ENCODE results near the gene NOSTRIN.
"Not testable (repeated sequence)": the region's sequence is repeated elsewhere in the genome, so short reads cannot be mapped to it uniquely, and the experiment has no call there.

Gene NOSTRIN

GRCh38 chr2:168790226-168790902 is 12.1 kb upstream of the NOSTRIN start:
- no peak for DNase-seq

- DNase-seq = not testable (repeated sequence)
Measured at GRCh38 chr2:168791140-168791539, 11.3 kb upstream of the NOSTRIN start.

- no peak for DNase-seq
Measured at GRCh38 chr2:168793596-168793995, 8.8 kb upstream of the NOSTRIN start.

- DNase-seq = no peak
Measured at GRCh38 chr2:168794968-168795367, 7.5 kb upstream of the NOSTRIN start.

GRCh38 chr2:168796090-168796577 is 6.3 kb upstream of the NOSTRIN start:
- DNase-seq = no peak

GRCh38 chr2:168796583-168797285 is 5.7 kb upstream of the NOSTRIN start:
- no peak for DNase-seq

GRCh38 chr2:168797286-168797655 is 5.2 kb upstream of the NOSTRIN start:
- no peak for DNase-seq

GRCh38 chr2:168798076-168798887 is 4.2 kb upstream of the NOSTRIN start:
- no peak for DNase-seq

- DNase-seq = no peak
Measured at GRCh38 chr2:168798888-168799410, 3.5 kb upstream of the NOSTRIN start.

- DNase-seq = no peak
Measured at GRCh38 chr2:168801471-168801870, 966 bp upstream of the NOSTRIN start.

GRCh38 chr2:168802859-168803725 is 655 bp downstream of the NOSTRIN start:
- no peak for DNase-seq

GRCh38 chr2:168804214-168804613 is 1.8 kb downstream of the NOSTRIN start:
- no peak for DNase-seq

- no peak for DNase-seq
Measured at GRCh38 chr2:168805615-168806014, 3.2 kb downstream of the NOSTRIN start.

- no peak for DNase-seq
Measured at GRCh38 chr2:168809537-168809936, 7.1 kb downstream of the NOSTRIN start.

GRCh38 chr2:168810235-168810634 is 7.8 kb downstream of the NOSTRIN start:
- no peak for DNase-seq

GRCh38 chr2:168811696-168812095 is 9.3 kb downstream of the NOSTRIN start:
- no peak for DNase-seq

GRCh38 chr2:168814046-168814445 is 11.6 kb downstream of the NOSTRIN start:
- no peak for DNase-seq

GRCh38 chr2:168814939-168815907 is 12.8 kb downstream of the NOSTRIN start:
- DNase-seq = no peak

- DNase-seq = peak; percentile 80
Measured at GRCh38 chr2:168816369-168816768, 13.9 kb downstream of the NOSTRIN start.

GRCh38 chr2:168819050-168819715 is 16.7 kb downstream of the NOSTRIN start:
- DNase-seq = no peak
